NT2/D1 (cell line): ENCODE results near the gene ARPC4.

Source experiments
- SUZ12 ChIP-seq: IDR thresholded peaks from 2 replicates; pipeline ENCODE4 v1.6.1; 2011; ENCODE audit not compliant: insufficient read length, insufficient read depth; ENCODE audit errors: extremely low read depth
- YY1 ChIP-seq: IDR thresholded peaks from 2 replicates; pipeline ENCODE4 v1.6.1; 2011; ENCODE audit not compliant: insufficient read length, insufficient read depth
- ZNF274 ChIP-seq: IDR thresholded peaks from 2 replicates; pipeline ENCODE4 v1.6.1; 2011; ENCODE audit warnings: mild to moderate bottlenecking, low read depth, low read length

GRCh38 chr3:9806688-9807589, 14.1 kb downstream of the ARPC4 start:
- TF ChIP-seq ZNF274: no peak
- TF ChIP-seq SUZ12: no peak
- no peak for TF ChIP-seq YY1
